Colonic mucosa (tissue), 4 donors: Measurements from ENCODE around the gene ANGPTL4. TPM values are rescaled to one million over a fixed set of nuclear protein-coding genes. Genes with fewer than 3 reads are reported as not detected.
A peak's percentile ranks its signal among the peaks of the same experiment; 100 is the strongest.
"Not testable (repeated sequence)": the region's sequence is repeated elsewhere in the genome, so short reads cannot be mapped to it uniquely, and the experiment has no call there.

Experiments used
- DNase-seq: peaks from one replicate; pipeline ENCODE4 v3.0.0-alpha.2; 2020
- H3K27ac ChIP-seq: fragments of 200-600 bp; one replicate; pipeline ENCODE4 v1.8.0; 2021
- H3K27me3 ChIP-seq: fragments of 200-600 bp; one replicate; pipeline ENCODE4 v1.8.0; 2021
- H3K36me3 ChIP-seq: fragments of 200-600 bp; one replicate; pipeline ENCODE4 v1.8.0; 2021
- H3K4me1 ChIP-seq: fragments of 200-600 bp; one replicate; pipeline ENCODE4 v1.8.0; 2021; ENCODE audit warnings: mild to moderate bottlenecking
- H3K4me3 ChIP-seq: fragments of 200-600 bp; one replicate; pipeline ENCODE4 v1.8.0; 2021
- H3K9ac ChIP-seq, 2 donors: one replicate each; pipeline ENCODE4 v1.7.0; 2013; ENCODE audit warnings: control low read depth in 2 of 2, low read depth in 2 of 2, low read length in 2 of 2
- H3K9me3 ChIP-seq: fragments of 200-600 bp; one replicate; pipeline ENCODE4 v1.8.0; 2021
- CTCF ChIP-seq: fragments of 200-600 bp; IDR thresholded peaks from one replicate; pipeline ENCODE4 v1.8.0; 2022; ENCODE audit warnings: antibody characterized with exemption, mild to moderate bottlenecking
- intact Hi-C: fragments of 100-400 bp; cut with DNase I; formaldehyde crosslinking; loops from one replicate; pipeline ENCODE4 v1.14.1; 2022
- total RNA-seq, 2 donors: library from RNA; stranded (reverse); fragmentation: NEBNext Ultra II Directional in 1 of 2; extraction: Animal tissue kit (Norgen Biotek cat#: 25700) in 1 of 2; gene quantifications; one replicate each; pipeline ENCODE4 v1.2.1, GENCODE V29; 2021
- donor health status: healthy.
- donor health status: DM: no; HTN: no; CAD: no.
- donor health status: DM: no; HTN: no; CAD: no.

Gene ANGPTL4
- total RNA-seq, 2 donors from 2014 or later = 7.7 to 8.1 TPM

GRCh38 chr19:8367327-8368001 lies 3.5 kb downstream of the ANGPTL4 start:
- Histone ChIP-seq H3K36me3 (no peaks in the 10 kb centered on the region), H3K4me1 (peaks cover 17% of the 10 kb centered on the region), H3K27me3 (no peaks in the 10 kb centered on the region), H3K9ac (peak overlapping the region in 1 of 2 donors; percentile 40), H3K27ac (peak overlapping the region; percentile 18), H3K4me3 (no peak overlapping the region), H3K9me3 (no peaks in the 10 kb centered on the region)
- no peak for TF ChIP-seq CTCF
- DNase-seq = peak; percentile 79
- intact Hi-C loops = no loop called here

DNA sequence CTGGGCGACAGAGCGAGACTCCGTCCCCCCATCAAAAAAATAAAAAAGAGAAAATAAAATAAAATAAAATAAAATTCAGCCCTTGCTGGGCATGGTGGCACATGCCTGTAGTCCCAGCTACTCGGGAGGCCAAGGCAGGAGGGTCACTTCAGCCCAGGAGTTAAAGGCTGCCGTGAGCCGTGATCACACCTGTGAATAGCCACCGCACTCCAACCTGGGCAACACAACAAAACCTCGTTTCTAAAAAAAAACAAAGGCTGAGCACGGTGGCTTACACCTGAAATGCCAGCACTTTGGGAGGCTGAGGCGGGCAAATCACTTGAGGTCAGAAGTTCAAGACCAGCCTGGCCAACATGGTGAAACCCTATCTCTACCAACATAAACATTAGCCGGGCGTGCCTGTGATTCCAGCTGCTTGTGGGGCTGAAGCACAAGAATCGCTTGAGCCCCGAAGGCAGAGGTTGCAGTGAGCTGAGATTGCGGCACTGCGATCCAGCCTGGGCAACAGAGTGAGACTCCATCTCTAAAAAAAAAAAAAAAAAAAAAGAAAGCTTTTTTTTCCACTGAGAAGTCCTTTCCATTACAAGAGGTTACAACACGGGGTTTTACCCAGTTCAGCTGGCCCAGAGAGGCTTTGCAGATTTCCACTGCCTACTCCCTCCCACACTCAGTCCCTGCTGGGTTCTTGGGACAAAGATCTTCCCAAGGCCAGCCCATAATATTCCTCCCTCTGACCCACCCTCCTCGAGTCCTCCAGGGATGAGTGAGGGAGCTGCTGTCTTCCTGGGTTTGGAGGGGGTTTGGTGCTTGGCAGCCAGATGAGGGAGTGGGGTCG lies 6.4 kb downstream of the ANGPTL4 start:
- Histone ChIP-seq H3K27me3 (no peaks in the 10 kb centered on the region), H3K9me3 (no peaks in the 10 kb centered on the region), H3K36me3 (no peaks in the 10 kb centered on the region), H3K27ac (no peak overlapping the region), H3K4me1 (peaks cover 8% of the 10 kb centered on the region), H3K9ac (peak overlapping the region in 1 of 2 donors; percentile 31), H3K4me3 (no peak overlapping the region)
- intact Hi-C loops = no loop called here
- no peak for DNase-seq
- TF ChIP-seq CTCF = no peak

DNA sequence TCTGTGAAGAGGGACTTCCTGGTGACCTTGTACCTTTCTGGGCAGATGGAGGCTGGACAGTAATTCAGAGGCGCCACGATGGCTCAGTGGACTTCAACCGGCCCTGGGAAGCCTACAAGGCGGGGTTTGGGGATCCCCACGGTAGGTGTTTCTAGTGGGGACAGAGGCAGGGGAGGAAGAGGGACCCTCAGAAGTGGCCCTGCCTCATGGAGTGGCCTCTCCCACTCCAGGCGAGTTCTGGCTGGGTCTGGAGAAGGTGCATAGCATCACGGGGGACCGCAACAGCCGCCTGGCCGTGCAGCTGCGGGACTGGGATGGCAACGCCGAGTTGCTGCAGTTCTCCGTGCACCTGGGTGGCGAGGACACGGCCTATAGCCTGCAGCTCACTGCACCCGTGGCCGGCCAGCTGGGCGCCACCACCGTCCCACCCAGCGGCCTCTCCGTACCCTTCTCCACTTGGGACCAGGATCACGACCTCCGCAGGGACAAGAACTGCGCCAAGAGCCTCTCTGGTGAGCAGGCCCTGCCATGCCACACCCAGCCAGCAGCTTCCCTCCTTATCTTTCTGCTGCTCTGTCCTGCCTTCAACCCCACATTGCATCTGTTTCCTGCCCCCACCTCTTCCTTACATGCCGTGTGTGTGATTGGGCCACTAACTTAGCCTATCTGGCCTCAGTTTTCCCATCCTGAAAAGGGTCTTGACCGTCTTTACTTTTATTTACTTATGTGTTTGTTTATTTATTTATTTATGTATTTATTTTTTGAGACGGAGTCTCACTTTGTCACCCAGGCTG lies 7.3 kb downstream of the ANGPTL4 start:
- TF ChIP-seq CTCF = no peak

DNA sequence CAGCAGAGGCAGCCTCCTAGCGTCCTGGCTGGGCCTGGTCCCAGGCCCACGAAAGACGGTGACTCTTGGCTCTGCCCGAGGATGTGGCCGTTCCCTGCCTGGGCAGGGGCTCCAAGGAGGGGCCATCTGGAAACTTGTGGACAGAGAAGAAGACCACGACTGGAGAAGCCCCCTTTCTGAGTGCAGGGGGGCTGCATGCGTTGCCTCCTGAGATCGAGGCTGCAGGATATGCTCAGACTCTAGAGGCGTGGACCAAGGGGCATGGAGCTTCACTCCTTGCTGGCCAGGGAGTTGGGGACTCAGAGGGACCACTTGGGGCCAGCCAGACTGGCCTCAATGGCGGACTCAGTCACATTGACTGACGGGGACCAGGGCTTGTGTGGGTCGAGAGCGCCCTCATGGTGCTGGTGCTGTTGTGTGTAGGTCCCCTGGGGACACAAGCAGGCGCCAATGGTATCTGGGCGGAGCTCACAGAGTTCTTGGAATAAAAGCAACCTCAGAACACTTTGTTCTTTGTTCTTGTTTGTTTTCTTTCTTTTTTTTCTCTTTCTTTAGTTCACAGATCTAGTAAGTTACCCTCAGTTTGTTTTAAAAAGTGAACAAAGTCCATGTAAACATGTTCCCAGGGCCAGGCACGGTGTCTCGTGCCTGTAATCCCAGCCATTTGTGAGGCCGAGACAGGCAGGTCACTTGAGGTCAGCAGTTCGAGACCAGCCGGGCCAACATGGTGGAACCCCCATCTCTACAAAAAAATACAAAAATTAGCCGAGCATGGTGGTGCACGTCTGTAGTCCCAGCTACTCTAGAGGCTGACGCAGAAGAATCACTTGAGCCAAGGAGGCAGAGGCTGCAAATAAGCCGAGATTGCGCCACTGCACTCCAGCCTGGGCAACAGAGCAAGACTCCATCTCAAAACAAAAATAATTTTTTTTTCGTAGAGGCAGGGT lies 10.2 kb downstream of the ANGPTL4 start:
- H3K36me3 ChIP-seq = no peaks in the 10 kb centered on the region
- intact Hi-C loops = no loop called here
- no peak overlapping the region for H3K4me3 ChIP-seq
- H3K27me3 ChIP-seq = no peaks in the 10 kb centered on the region
- H3K9ac ChIP-seq = no peak overlapping the region
- no peaks in the 10 kb centered on the region for H3K4me1 ChIP-seq
- H3K27ac ChIP-seq = no peak overlapping the region
- no peak for DNase-seq
- H3K9me3 ChIP-seq = no peaks in the 10 kb centered on the region
- TF ChIP-seq CTCF = no peak

More for the DNA sequence above, 7.3 kb downstream of the ANGPTL4 start:
- Histone ChIP-seq H3K9me3 (no peaks in the 10 kb centered on the region), H3K4me1 (peaks cover 8% of the 10 kb centered on the region), H3K4me3 (no peak overlapping the region), H3K27ac (no peak overlapping the region), H3K36me3 (no peaks in the 10 kb centered on the region), H3K27me3 (no peaks in the 10 kb centered on the region), H3K9ac (peak overlapping the region; percentile 1 to 4)
- intact Hi-C loops = no loop called here
- no peak for DNase-seq

- H3K9ac ChIP-seq, H3K4me1 ChIP-seq, H3K27ac ChIP-seq, H3K27me3 ChIP-seq, intact Hi-C loops, H3K4me3 ChIP-seq, DNase-seq, H3K9me3 ChIP-seq, H3K36me3 ChIP-seq: not testable (repeated sequence)
Measured at GRCh38 chr19:8375766-8376165, 11.8 kb downstream of the ANGPTL4 start.

- intact Hi-C loops, H3K36me3 ChIP-seq: not testable (repeated sequence)
Measured at GRCh38 chr19:8376373-8376974, 12.5 kb downstream of the ANGPTL4 start.

More at GRCh38 chr19:8376373-8376974, 12.5 kb downstream of the ANGPTL4 start:
- not testable (repeated sequence) for H3K27me3 ChIP-seq, H3K4me3 ChIP-seq, H3K9ac ChIP-seq, H3K27ac ChIP-seq, DNase-seq, H3K4me1 ChIP-seq, H3K9me3 ChIP-seq
